HepG2 (cell line): ENCODE results near the gene DMPK. TPM values are rescaled to one million over a fixed set of nuclear protein-coding genes. Genes with fewer than 3 reads are reported as not detected.
A peak's percentile ranks its signal among the peaks of the same experiment; 100 is the strongest.

Experiments used
- ARID3A ChIP-seq: IDR thresholded peaks from 2 replicates; pipeline ENCODE4 v1.6.1; 2012; ENCODE audit warnings: low read depth, low read length, improper control_type of control experiment
- ATF1 ChIP-seq: IDR thresholded peaks from 2 replicates; pipeline ENCODE4 v1.6.1; 2016; ENCODE audit warnings: mild to moderate bottlenecking, control low read depth
- ATF2 ChIP-seq: sonication (generic); formaldehyde crosslinking; IDR thresholded peaks from 2 replicates; pipeline ENCODE4 v1.4.0; 2020; ENCODE audit warnings: missing genetic modification reagents
- CAMTA2 ChIP-seq: sonication (generic); formaldehyde crosslinking; IDR thresholded peaks from 2 replicates; pipeline ENCODE4 v1.4.0; 2020; ENCODE audit warnings: mild to moderate bottlenecking, missing genetic modification reagents, borderline replicate concordance
- CENPX ChIP-seq: sonication (generic); formaldehyde crosslinking; IDR thresholded peaks from 2 replicates; pipeline ENCODE4 v1.9.0; 2021; ENCODE audit warnings: mild to moderate bottlenecking, missing genetic modification reagents, moderate library complexity
- GATA4 ChIP-seq: sonication (generic); IDR thresholded peaks from 2 replicates; pipeline ENCODE4 v1.6.1; 2016; ENCODE audit warnings: antibody characterized with exemption, low read depth, borderline replicate concordance
- KLF11 ChIP-seq: IDR thresholded peaks from 2 replicates; pipeline ENCODE4 v1.6.1; 2016; ENCODE audit warnings: missing compliant biosample characterization
- KLF12 ChIP-seq: sonication (generic); formaldehyde crosslinking; IDR thresholded peaks from 2 replicates; pipeline ENCODE4 v1.4.0; 2020; ENCODE audit warnings: missing genetic modification reagents, borderline replicate concordance
- NFKB2 ChIP-seq: sonication (generic); formaldehyde crosslinking; IDR thresholded peaks from 2 replicates; pipeline ENCODE4 v1.4.0; 2020; ENCODE audit warnings: missing genetic modification reagents, borderline replicate concordance
- PHF8 ChIP-seq: sonication (generic); formaldehyde crosslinking; IDR thresholded peaks from 2 replicates; pipeline ENCODE4 v1.5.0; 2020; ENCODE audit warnings: missing genetic modification reagents
- RNF2 ChIP-seq: fragments of 450-650 bp; conservative IDR thresholded peaks from 2 replicates; pipeline ENCODE4 v1.6.1; 2016; ENCODE audit warnings: low read depth
- ZBTB2 ChIP-seq: sonication (generic); formaldehyde crosslinking; IDR thresholded peaks from 2 replicates; pipeline ENCODE4 v1.8.0; 2022; ENCODE audit warnings: low read depth, missing genetic modification reagents
- ZBTB21 ChIP-seq: sonication (generic); formaldehyde crosslinking; IDR thresholded peaks from 2 replicates; pipeline ENCODE4 v1.4.0; 2020; ENCODE audit warnings: missing genetic modification reagents
- ZFP36L1 ChIP-seq: sonication (generic); formaldehyde crosslinking; IDR thresholded peaks from 2 replicates; pipeline ENCODE4 v1.8.0; 2022; ENCODE audit warnings: mild to moderate bottlenecking, missing genetic modification reagents, moderate library complexity
- ZFP41 ChIP-seq: sonication (generic); formaldehyde crosslinking; IDR thresholded peaks from 2 replicates; pipeline ENCODE4 v1.4.0; 2020; ENCODE audit warnings: mild to moderate bottlenecking, missing genetic modification reagents, borderline replicate concordance
- ZNF234 ChIP-seq: sonication (generic); formaldehyde crosslinking; conservative IDR thresholded peaks from 2 replicates; pipeline ENCODE4 v1.5.1; 2020; ENCODE audit warnings: mild to moderate bottlenecking, missing genetic modification reagents
- ZNF589 ChIP-seq: sonication (generic); formaldehyde crosslinking; conservative IDR thresholded peaks from 2 replicates; pipeline ENCODE4 v1.8.0; 2022; ENCODE audit warnings: mild to moderate bottlenecking, moderate library complexity, missing genetic modification reagents
- ZNF614 ChIP-seq: IDR thresholded peaks from 2 replicates; pipeline ENCODE4 v1.6.1; 2018; ENCODE audit warnings: missing biosample characterization, missing genetic modification reagents, inconsistent platforms, borderline replicate concordance
- ZNF710 ChIP-seq: sonication (generic); formaldehyde crosslinking; IDR thresholded peaks from 2 replicates; pipeline ENCODE4 v1.5.0; 2020; ENCODE audit warnings: mild to moderate bottlenecking, missing genetic modification reagents, borderline replicate concordance
- ZNF839 ChIP-seq: sonication (generic); formaldehyde crosslinking; IDR thresholded peaks from 2 replicates; pipeline ENCODE4 v1.4.0; 2020; ENCODE audit warnings: missing genetic modification reagents, mild to moderate bottlenecking, borderline replicate concordance
- ZSCAN30 ChIP-seq: sonication (generic); formaldehyde crosslinking; IDR thresholded peaks from 2 replicates; pipeline ENCODE4 v1.5.0; 2020; ENCODE audit warnings: mild to moderate bottlenecking, missing genetic modification reagents
- polyA plus RNA-seq, 8 experiments: library from polyadenylated mRNA; depleted of rRNA in 3 of 8; stranded (reverse) in 7 of 8; unstranded in 1 of 8; fragments of >200 nt; fragmentation: Illumina TruSeq in 4 of 8; extraction: Trizol in 4 of 8; gene quantifications; 2 replicates each; pipeline versions ENCODE4 v1.2.1 to v1.2.3, GENCODE V29; 2011 to 2016; ENCODE audit warnings: low read depth in 4 of 8, missing spikeins in 1 of 8, mixed read lengths in 1 of 8; ENCODE audit not compliant: insufficient read depth in 1 of 8
- total RNA-seq, 5 experiments: library from RNA; depleted of rRNA; stranded (reverse); fragments of >200 nt; fragmentation: Illumina TruSeq; extraction: Trizol; gene quantifications; 2 replicates each; pipeline ENCODE4 v1.2.3, GENCODE V29; 2016; ENCODE audit warnings: low read depth in 1 of 5

Gene DMPK
- total and polyA plus RNA-seq, 2 of the 13 experiments (the other 11 are each of a cell fraction or from before 2014, with no cell fraction given) = 5.3 to 8.8 TPM

GRCh38 chr19:45770192-45771101, 11.8 kb downstream of the DMPK start (continued):
- peak; percentile 68; the same call in 1 of the 2 replicates for TF ChIP-seq ZBTB2 (CRISPR knock-in tag)
- no peak for TF ChIP-seq ARID3A
- TF ChIP-seq ZNF710 (CRISPR knock-in tag) = no peak; the same call in 1 of the 2 replicates
- peak; percentile 85; the same call in 1 of the 2 replicates for TF ChIP-seq NFKB2 (CRISPR knock-in tag)
- TF ChIP-seq KLF11 (CRISPR knock-in tag) = peak; percentile 83; the same call in 1 of the 2 replicates
- peak; percentile 60 for TF ChIP-seq ZBTB21 (CRISPR knock-in tag)
- TF ChIP-seq ZFP41 (CRISPR knock-in tag) = no peak
- no peak for TF ChIP-seq CAMTA2
- TF ChIP-seq ZNF839 (CRISPR knock-in tag) = peak; percentile 52; the same call in 1 of the 2 replicates
- TF ChIP-seq ZNF234 = no peak
- TF ChIP-seq ATF2 = peak; percentile 18; the same call in 1 of the 2 replicates
- peak; percentile 58; the same call in 1 of the 2 replicates for TF ChIP-seq KLF12 (CRISPR knock-in tag)
- no peak for TF ChIP-seq ZSCAN30 (CRISPR knock-in tag)
- peak; percentile 74; the same call in 1 of the 2 replicates for TF ChIP-seq ZNF589 (CRISPR knock-in tag)
- TF ChIP-seq RNF2 = peak; percentile 92
- no peak for TF ChIP-seq GATA4
- TF ChIP-seq ZFP36L1 (CRISPR knock-in tag) = peak; percentile 84; the same call in 1 of the 2 replicates
- TF ChIP-seq ZNF614 = no peak
- TF ChIP-seq CENPX (CRISPR knock-in tag) = no peak
- no peak for TF ChIP-seq ATF1 (CRISPR knock-in tag)
- peak; percentile 56 for TF ChIP-seq PHF8 (CRISPR knock-in tag)
